GM12892 (cell line): ENCODE results near the gene HDHD5.

Experiments
- POLR2A ChIP-seq: IDR thresholded peaks from 2 replicates; pipeline ENCODE4 v1.6.1; 2011; ENCODE audit warnings: low read depth, low read length, control low read depth
- POLR2AphosphoS5 ChIP-seq: IDR thresholded peaks from 2 replicates; pipeline ENCODE4 v1.6.1; 2011; ENCODE audit warnings: low read depth, low read length, control low read depth
- TAF1 ChIP-seq: IDR thresholded peaks from 2 replicates; pipeline ENCODE4 v1.6.1; 2011; ENCODE audit warnings: low read depth, mild to moderate bottlenecking, control low read depth, low read length, borderline replicate concordance

- no peak for TF ChIP-seq POLR2AphosphoS5
- no peak for TF ChIP-seq POLR2A
- no peak for TF ChIP-seq TAF1
Measured at GRCh38 chr22:17114898-17115235, 44.2 kb downstream of the HDHD5 start.
